Vagina (tissue), 2 donors: ENCODE results near the gene TEAD1. TPM values are rescaled to one million over a fixed set of nuclear protein-coding genes. Genes with fewer than 3 reads are reported as not detected.

Source experiments
- DNase-seq, 2 donors: peaks; one replicate each; pipeline ENCODE4 v3.0.0-alpha.2; 2017; ENCODE audit errors: extremely low spot score in 2 of 2
- H3K27ac ChIP-seq: fragments of 200-600 bp; sonication (generic); one replicate; pipeline ENCODE4 v1.5.1; 2019
- H3K27me3 ChIP-seq: fragments of 200-600 bp; sonication (generic); one replicate; pipeline ENCODE4 v1.5.1; 2019
- H3K36me3 ChIP-seq, 2 donors: fragments of 200-600 bp; sonication (generic); one replicate each; pipeline ENCODE4 v1.5.1; 2017 to 2019
- H3K4me1 ChIP-seq: fragments of 200-600 bp; sonication (generic); one replicate; pipeline ENCODE4 v1.5.1; 2019
- H3K4me3 ChIP-seq, 2 donors: fragments of 200-600 bp; sonication (generic); 1 replicate in 1 of 2; 2 replicates in 1 of 2; pipeline ENCODE4 v1.5.1; 2016 to 2019
- H3K9me3 ChIP-seq: fragments of 200-600 bp; sonication (generic); one replicate; pipeline ENCODE4 v1.5.1; 2019
- CTCF ChIP-seq, 3 experiments: fragments of 450-650 bp in 2 of 3; fragments of 200-600 bp in 1 of 3; sonication (generic) in 1 of 3; IDR thresholded peaks; one replicate each; pipeline ENCODE4 v1.5.1; 2017 to 2019; ENCODE audit warnings: antibody characterized with exemption in 3 of 3, mild to moderate bottlenecking in 2 of 3, moderate library complexity in 2 of 3
- POLR2A ChIP-seq, 2 donors: fragments of 450-650 bp; IDR thresholded peaks; one replicate each; pipeline ENCODE4 v1.6.1; 2017; ENCODE audit warnings: antibody characterized with exemption in 2 of 2, mild to moderate bottlenecking in 2 of 2, moderate library complexity in 2 of 2
- POLR2AphosphoS5 ChIP-seq, 2 donors: sonication (generic); formaldehyde crosslinking; IDR thresholded peaks; one replicate each; pipeline ENCODE4 v1.9.0; 2017; ENCODE audit warnings: antibody characterized with exemption in 2 of 2, mild to moderate bottlenecking in 2 of 2, low read depth in 1 of 2; ENCODE audit not compliant: insufficient read depth in 1 of 2
- intact Hi-C: fragments of 100-400 bp; cut with DNase I; formaldehyde crosslinking; loops from one replicate; pipeline ENCODE4 v1.15.1; 2023
- total RNA-seq: library from RNA; depleted of rRNA; stranded (reverse); fragments of >200 nt; gene quantifications from one replicate; pipeline ENCODE4 v1.2.3, GENCODE V29; 2016

The TEAD1 gene
- total RNA-seq, 1 donor from 2014 or later: 50.3 TPM

GRCh38 chr11:12803086-12803826, 129.0 kb downstream of the TEAD1 start:
- TF ChIP-seq POLR2AphosphoS5 (IDR thresholded peaks at IDR 0.05; ENCODE audit: insufficient read depth in 1 of 2, low read depth in 1 of 2) (no peak), POLR2A (IDR thresholded peaks at IDR 0.05) (no peak), CTCF (IDR thresholded peaks at IDR 0.05) (no peak)
- Histone ChIP-seq H3K4me1 (peaks cover 66% of the 10 kb centered on the region), H3K4me3 (no peak overlapping the region), H3K9me3 (no peaks in the 10 kb centered on the region), H3K27me3 (no peaks in the 10 kb centered on the region), H3K36me3 (no peaks in the 10 kb centered on the region), H3K27ac (no peak overlapping the region)
- intact Hi-C loops: no loop called here
- DNase-seq: no peak

GRCh38 chr11:12806113-12806512, 131.9 kb downstream of the TEAD1 start:
- H3K9me3 ChIP-seq: no peaks in the 10 kb centered on the region
- TF ChIP-seq POLR2A (IDR thresholded peaks at IDR 0.05) (no peak), CTCF (IDR thresholded peaks at IDR 0.05) (no peak), POLR2AphosphoS5 (IDR thresholded peaks at IDR 0.05; ENCODE audit: insufficient read depth in 1 of 2, low read depth in 1 of 2) (peak in 1 of 2 donors; percentile 79)
- H3K4me1 ChIP-seq: peaks cover 66% of the 10 kb centered on the region
- intact Hi-C loops: no loop called here
- no peak overlapping the region for H3K4me3 ChIP-seq
- H3K27ac ChIP-seq: no peak overlapping the region
- no peak for DNase-seq
- H3K27me3 ChIP-seq: no peaks in the 10 kb centered on the region
- no peaks in the 10 kb centered on the region for H3K36me3 ChIP-seq

- H3K27ac ChIP-seq: no peak overlapping the region
- no peak for DNase-seq
- peaks cover 53% of the 10 kb centered on the region for H3K4me1 ChIP-seq
- no peaks in the 10 kb centered on the region for H3K27me3 ChIP-seq
- intact Hi-C loops: no loop called here
- TF ChIP-seq POLR2A (IDR thresholded peaks at IDR 0.05) (no peak), POLR2AphosphoS5 (IDR thresholded peaks at IDR 0.05; ENCODE audit: insufficient read depth in 1 of 2, low read depth in 1 of 2) (no peak), CTCF (IDR thresholded peaks at IDR 0.05) (no peak)
- H3K36me3 ChIP-seq: no peaks in the 10 kb centered on the region
- H3K9me3 ChIP-seq: no peaks in the 10 kb centered on the region
- H3K4me3 ChIP-seq: no peak overlapping the region
Measured at GRCh38 chr11:12807621-12808020, 133.4 kb downstream of the TEAD1 start.

GRCh38 chr11:12808519-12808918, 134.3 kb downstream of the TEAD1 start:
- Histone ChIP-seq H3K4me1 (peaks cover 53% of the 10 kb centered on the region), H3K36me3 (no peaks in the 10 kb centered on the region), H3K4me3 (no peak overlapping the region), H3K27ac (no peak overlapping the region), H3K9me3 (no peaks in the 10 kb centered on the region), H3K27me3 (no peaks in the 10 kb centered on the region)
- DNase-seq: no peak
- intact Hi-C loops: no loop called here
- TF ChIP-seq POLR2AphosphoS5 (IDR thresholded peaks at IDR 0.05; ENCODE audit: insufficient read depth in 1 of 2, low read depth in 1 of 2): no peak
- TF ChIP-seq POLR2A (IDR thresholded peaks at IDR 0.05): no peak

- DNase-seq: no peak
- Histone ChIP-seq H3K27ac (no peak overlapping the region), H3K9me3 (no peaks in the 10 kb centered on the region), H3K4me1 (peaks cover 59% of the 10 kb centered on the region), H3K4me3 (no peak overlapping the region), H3K36me3 (no peaks in the 10 kb centered on the region), H3K27me3 (no peaks in the 10 kb centered on the region)
- TF ChIP-seq CTCF (IDR thresholded peaks at IDR 0.05): no peak
- no peak for TF ChIP-seq POLR2A (IDR thresholded peaks at IDR 0.05)
- intact Hi-C loops: no loop called here
Measured at GRCh38 chr11:12809364-12809763, 135.1 kb downstream of the TEAD1 start.
